Nephron progenitor cell (in vitro differentiated cells): ENCODE results near the gene GRAP2.
"Not testable (repeated sequence)": the region's sequence is repeated elsewhere in the genome, so short reads cannot be mapped to it uniquely, and the experiment has no call there.

Source experiments
- DNase-seq: peaks from one replicate; pipeline ENCODE4 v3.0.0; 2021
- H3K27ac Mint-ChIP-seq: 2 replicates; pipeline ENCODE4 v1.8.0; 2021; ENCODE audit warnings: mild to moderate bottlenecking, moderate library complexity, mixed read lengths
- H3K27me3 Mint-ChIP-seq: 2 replicates; pipeline ENCODE4 v1.8.0; 2021; ENCODE audit warnings: mild to moderate bottlenecking, low read depth, mixed read lengths; ENCODE audit not compliant: poor library complexity
- H3K36me3 Mint-ChIP-seq: 2 replicates; pipeline ENCODE4 v1.8.0; 2021; ENCODE audit warnings: low read depth, mixed read lengths
- H3K4me1 Mint-ChIP-seq: 2 replicates; pipeline ENCODE4 v1.8.0; 2021; ENCODE audit warnings: mixed read lengths
- H3K4me3 Mint-ChIP-seq: 2 replicates; pipeline ENCODE4 v1.8.0; 2021; ENCODE audit warnings: mild to moderate bottlenecking, moderate library complexity, mixed read lengths
- H3K9me3 Mint-ChIP-seq: 2 replicates; pipeline ENCODE4 v1.8.0; 2021; ENCODE audit warnings: mild to moderate bottlenecking, moderate library complexity, mixed read lengths
- CTCF ChIP-seq: fragments of 200-600 bp; sonication (generic); IDR thresholded peaks from 2 replicates; pipeline ENCODE4 v1.5.0; 2021; ENCODE audit warnings: antibody characterized with exemption

The GRAP2 gene

GRCh38 chr22:39895682-39896081, 5.2 kb upstream of the GRAP2 start:
- H3K27ac Mint-ChIP-seq: no peak overlapping the region

GRCh38 chr22:39896313-39896996, 4.4 kb upstream of the GRAP2 start:
- no peak for DNase-seq
- TF ChIP-seq CTCF: no peak
- Mint-ChIP-seq H3K9me3 (no peaks in the 10 kb centered on the region), H3K36me3 (no peaks in the 10 kb centered on the region), H3K4me3 (no peak overlapping the region), H3K4me1 (no peaks in the 10 kb centered on the region), H3K27me3 (peaks cover 5% of the 10 kb centered on the region), H3K27ac (no peak overlapping the region)

More at GRCh38 chr22:39895682-39896081, 5.2 kb upstream of the GRAP2 start:
- Mint-ChIP-seq H3K9me3 (no peaks in the 10 kb centered on the region), H3K4me1 (no peaks in the 10 kb centered on the region), H3K4me3 (no peak overlapping the region), H3K27me3 (peaks cover 5% of the 10 kb centered on the region), H3K36me3 (no peaks in the 10 kb centered on the region)
- TF ChIP-seq CTCF: no peak
- no peak for DNase-seq

GRCh38 chr22:39897841-39898240, 3.0 kb upstream of the GRAP2 start:
- TF ChIP-seq CTCF: no peak
- peaks cover 9% of the 10 kb centered on the region for H3K27me3 Mint-ChIP-seq
- DNase-seq: no peak

GRCh38 chr22:39898997-39899396, 1.9 kb upstream of the GRAP2 start:
- no peak for TF ChIP-seq CTCF
- H3K4me3 Mint-ChIP-seq: no peak overlapping the region
- no peaks in the 10 kb centered on the region for H3K9me3 Mint-ChIP-seq
- H3K36me3 Mint-ChIP-seq: no peaks in the 10 kb centered on the region
- no peak overlapping the region for H3K27ac Mint-ChIP-seq
- DNase-seq: no peak
- H3K4me1 Mint-ChIP-seq: no peaks in the 10 kb centered on the region
- peaks cover 4% of the 10 kb centered on the region for H3K27me3 Mint-ChIP-seq

More at GRCh38 chr22:39897841-39898240, 3.0 kb upstream of the GRAP2 start:
- Mint-ChIP-seq H3K4me3 (no peak overlapping the region), H3K27ac (no peak overlapping the region), H3K4me1 (no peaks in the 10 kb centered on the region), H3K36me3 (no peaks in the 10 kb centered on the region), H3K9me3 (no peaks in the 10 kb centered on the region)

GRCh38 chr22:39901565-39902146, 772 bp downstream of the GRAP2 start:
- Mint-ChIP-seq H3K4me1 (no peaks in the 10 kb centered on the region), H3K4me3 (no peak overlapping the region), H3K27me3 (peaks cover 4% of the 10 kb centered on the region), H3K9me3 (no peaks in the 10 kb centered on the region), H3K27ac (no peak overlapping the region), H3K36me3 (no peaks in the 10 kb centered on the region)
- DNase-seq: no peak
- no peak for TF ChIP-seq CTCF

GRCh38 chr22:39904024-39904423, 3.1 kb downstream of the GRAP2 start:
- H3K4me3 Mint-ChIP-seq, DNase-seq, H3K27me3 Mint-ChIP-seq, H3K36me3 Mint-ChIP-seq, H3K9me3 Mint-ChIP-seq, H3K27ac Mint-ChIP-seq: not testable (repeated sequence)
- peaks cover 12% of the 10 kb centered on the region for H3K4me1 Mint-ChIP-seq
